Fibroblast of mammary gland (primary cell): ENCODE data around the gene MYH7.

ENCODE experiments used
- DNase-seq: peaks from one replicate; pipeline ENCODE4 v3.0.0-alpha.2; 2010; ENCODE audit warnings: low read depth
- H3K4me3 ChIP-seq: 2 replicates; pipeline ENCODE4 v1.5.1; 2011; ENCODE audit warnings: low read depth, mild to moderate bottlenecking, low read length, moderate library complexity; ENCODE audit not compliant: control insufficient read depth
- CTCF ChIP-seq: conservative IDR thresholded peaks from 2 replicates; pipeline ENCODE4 v1.5.1; 2011; ENCODE audit warnings: low read depth, low read length, inconsistent platforms; ENCODE audit not compliant: control insufficient read depth, insufficient read depth

The MYH7 gene

GRCh38 chr14:23411563-23412525, 23.6 kb downstream of the MYH7 start:
- H3K4me3 ChIP-seq, result no peak overlapping the region
- DNase-seq, result no peak
- TF ChIP-seq CTCF, result no peak

- DNase-seq, result no peak
- TF ChIP-seq CTCF, result no peak
- H3K4me3 ChIP-seq, result no peak overlapping the region
These were observed 25.4 kb downstream of the MYH7 start for GRCh38 chr14:23409966-23410635.

DNA sequence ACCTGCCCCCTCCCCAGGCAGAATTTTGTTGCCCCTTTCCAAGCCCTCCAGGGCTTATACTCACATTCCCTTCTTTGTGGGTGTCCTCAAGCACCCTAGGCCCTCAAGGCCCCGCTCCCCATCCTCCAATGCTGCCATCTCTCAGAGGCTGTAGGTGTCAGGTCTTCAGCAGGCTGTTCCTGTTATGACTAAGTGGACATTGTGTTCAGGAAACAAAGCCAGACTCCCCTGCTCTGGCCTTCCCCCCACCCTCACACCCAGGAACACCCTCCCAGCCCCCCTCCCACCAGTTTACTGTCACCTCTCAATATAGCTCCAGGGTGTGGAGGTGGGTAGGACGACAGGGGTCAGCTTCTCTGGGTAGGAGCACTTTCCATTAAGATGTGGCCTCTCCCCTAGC, 26.0 kb downstream of the MYH7 start:
- no peak overlapping the region for H3K4me3 ChIP-seq
- TF ChIP-seq CTCF, result no peak
- no peak for DNase-seq

GRCh38 chr14:23408307-23408630, 27.2 kb downstream of the MYH7 start:
- no peak overlapping the region for H3K4me3 ChIP-seq
- DNase-seq, result no peak
- TF ChIP-seq CTCF, result no peak

- no peak for TF ChIP-seq CTCF
- H3K4me3 ChIP-seq, result no peak within 1 kb of the TSS
- no peak for DNase-seq
These were observed 27.7 kb downstream of the MYH7 start, which contains the start of gene MYH6 for GRCh38 chr14:23407516-23408306. Gene MYH6, minus strand, starts transcription at chr14:23408273. Its CDS starts 1,050 bp downstream, at chr14:23407223.

GRCh38 chr14:23406725-23407355, 28.6 kb downstream of the MYH7 start:
- DNase-seq, result no peak
- H3K4me3 ChIP-seq, result no peak overlapping the region
- no peak for TF ChIP-seq CTCF
